Transverse colon (tissue), 4 donors: ENCODE data around the gene SSTR1.

Experiments used
- CTCF ChIP-seq, 5 experiments: fragments of 200-600 bp in 3 of 5; fragments of 450-650 bp in 2 of 5; sonication (generic) in 3 of 5; IDR thresholded peaks; 1 replicate in 2 of 5; 2 replicates in 3 of 5; pipeline ENCODE4 v1.5.1; 2016 to 2017; ENCODE audit warnings: antibody characterized with exemption in 5 of 5, inconsistent platforms in 3 of 5, mild to moderate bottlenecking in 2 of 5, moderate library complexity in 1 of 5
- EP300 ChIP-seq: sonication (generic); formaldehyde crosslinking; IDR thresholded peaks from one replicate; pipeline ENCODE4 v1.6.1; 2017; ENCODE audit warnings: antibody characterized with exemption, low read depth
- POLR2A ChIP-seq: fragments of 450-650 bp; IDR thresholded peaks from one replicate; pipeline ENCODE4 v1.6.1; 2016; ENCODE audit warnings: antibody characterized with exemption, mild to moderate bottlenecking, moderate library complexity
- POLR2AphosphoS5 ChIP-seq, 3 donors: sonication (generic); formaldehyde crosslinking; IDR thresholded peaks; one replicate each; pipeline ENCODE4 v1.6.1; 2016; ENCODE audit warnings: antibody characterized with exemption in 3 of 3

GRCh38 chr14:38205119-38205813 is 2.4 kb upstream of the SSTR1 start:
- TF ChIP-seq CTCF (IDR thresholded peaks at IDR 0.05) (no peak), POLR2A (no peak), POLR2AphosphoS5 (IDR thresholded peaks at IDR 0.05) (no peak), EP300 (no peak)
